HUDEP-2 (cell line): ENCODE measurements around the gene TACR1.
"Not testable (repeated sequence)": the region's sequence is repeated elsewhere in the genome, so short reads cannot be mapped to it uniquely, and the experiment has no call there.

Experiments
- DNase-seq, 76 experiments: peaks; one replicate each; lab custom pipeline; 2025; ENCODE audit not compliant: unreplicated experiment in 76 of 76; lab: John Stamatoyannopoulos, UW

Gene TACR1

GRCh38 chr2:75147884-75148283 is 51.4 kb downstream of the TACR1 start:
- DNase-seq = not testable (repeated sequence)

- no peak for DNase-seq
Observed at GRCh38 chr2:75146606-75147332, 52.6 kb downstream of the TACR1 start.

GRCh38 chr2:75146221-75146605 is 53.1 kb downstream of the TACR1 start:
- DNase-seq = not testable (repeated sequence)

GRCh38 chr2:75142081-75142480 is 57.2 kb downstream of the TACR1 start:
- no peak for DNase-seq

- DNase-seq = no peak
Observed at GRCh38 chr2:75140288-75140687, 59.0 kb downstream of the TACR1 start.

GRCh38 chr2:75139171-75139570 is 60.1 kb downstream of the TACR1 start:
- DNase-seq = no peak

GRCh38 chr2:75138528-75138927 is 60.8 kb downstream of the TACR1 start:
- no peak for DNase-seq

- no peak for DNase-seq
Observed at GRCh38 chr2:75135776-75136400, 63.4 kb downstream of the TACR1 start.

GRCh38 chr2:75134860-75135259 is 64.5 kb downstream of the TACR1 start:
- DNase-seq = no peak

- no peak for DNase-seq
Observed at GRCh38 chr2:75133621-75134570, 65.4 kb downstream of the TACR1 start.

GRCh38 chr2:75130171-75130570 is 69.1 kb downstream of the TACR1 start:
- DNase-seq = no peak

- no peak for DNase-seq
Observed at GRCh38 chr2:75123876-75124275, 75.4 kb downstream of the TACR1 start.

GRCh38 chr2:75113231-75113869 is 86.0 kb downstream of the TACR1 start:
- no peak for DNase-seq

- no peak for DNase-seq
Observed at GRCh38 chr2:75108937-75109482, 90.3 kb downstream of the TACR1 start.

GRCh38 chr2:75102011-75102410 is 97.3 kb downstream of the TACR1 start:
- DNase-seq = no peak

- no peak for DNase-seq
Observed at GRCh38 chr2:75100801-75101151, 98.5 kb downstream of the TACR1 start.

- DNase-seq = no peak
Observed at GRCh38 chr2:75100011-75100800, 99.1 kb downstream of the TACR1 start.

GRCh38 chr2:75099521-75099922 is 99.8 kb downstream of the TACR1 start:
- no peak for DNase-seq

- DNase-seq = peak in 5 of 76 experiments; percentile 1 to 17 (median 11)
Observed at GRCh38 chr2:75098856-75099255, 100.5 kb downstream of the TACR1 start.

GRCh38 chr2:75097831-75098230 is 101.5 kb downstream of the TACR1 start:
- DNase-seq = no peak
